Jurkat, Clone E6-1 (cell line): ENCODE data around the gene F2.
"Not testable (repeated sequence)": the region's sequence is repeated elsewhere in the genome, so short reads cannot be mapped to it uniquely, and the experiment has no call there.

Experiments used
- DNase-seq: peaks from one replicate; pipeline ENCODE4 v3.0.0-alpha.2; 2011; ENCODE audit warnings: low read depth, low spot score
- H3K4me3 ChIP-seq: 2 replicates; pipeline ENCODE4 v1.5.1; 2011; ENCODE audit warnings: mild to moderate bottlenecking, low read length, control low read depth, moderate library complexity

Gene F2

DNA sequence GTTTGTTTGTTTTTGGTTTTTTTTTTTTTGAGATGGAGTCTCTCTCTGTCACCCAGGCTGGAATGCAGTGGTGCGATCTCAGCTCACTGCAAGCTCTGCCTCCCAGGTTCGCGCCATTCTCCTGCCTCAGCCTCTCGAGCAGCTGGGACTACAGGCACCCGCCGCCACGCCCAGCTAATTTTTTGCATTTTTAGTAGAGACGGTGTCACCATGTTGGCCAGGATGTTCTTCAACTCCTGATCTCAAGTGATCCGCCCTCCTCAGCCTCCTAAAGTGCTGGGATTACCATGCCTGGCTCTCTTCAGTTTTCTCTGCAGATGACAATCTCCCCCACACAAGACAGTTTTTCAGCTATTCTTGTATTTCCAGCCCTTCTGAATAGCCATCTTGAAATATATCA, 9.7 kb upstream of the F2 start:
- DNase-seq, H3K4me3 ChIP-seq: not testable (repeated sequence)

DNA sequence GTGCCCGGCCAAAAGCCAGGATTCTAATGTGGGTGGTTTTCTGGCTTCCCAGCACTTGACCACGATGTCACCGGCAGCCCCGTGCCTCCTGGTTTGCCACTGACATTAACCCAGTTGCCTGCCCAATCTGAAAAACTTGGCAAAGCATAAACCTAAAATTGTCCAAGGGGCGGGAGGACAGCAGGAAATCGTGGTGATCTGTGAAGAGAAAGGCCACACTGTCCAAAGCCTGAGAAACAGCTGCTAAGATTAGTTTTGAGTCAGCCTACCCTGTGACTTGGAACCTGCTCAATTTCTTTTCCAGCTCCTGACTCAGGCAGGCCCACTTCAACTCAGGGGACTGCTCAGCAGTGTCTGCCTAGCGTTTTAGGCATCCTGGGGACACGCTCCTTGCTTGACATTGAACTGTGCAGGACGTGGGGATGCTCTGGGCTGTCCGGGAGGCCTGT, 8.2 kb upstream of the F2 start:
- no peak for DNase-seq
- H3K4me3 ChIP-seq, result no peak overlapping the region

DNA sequence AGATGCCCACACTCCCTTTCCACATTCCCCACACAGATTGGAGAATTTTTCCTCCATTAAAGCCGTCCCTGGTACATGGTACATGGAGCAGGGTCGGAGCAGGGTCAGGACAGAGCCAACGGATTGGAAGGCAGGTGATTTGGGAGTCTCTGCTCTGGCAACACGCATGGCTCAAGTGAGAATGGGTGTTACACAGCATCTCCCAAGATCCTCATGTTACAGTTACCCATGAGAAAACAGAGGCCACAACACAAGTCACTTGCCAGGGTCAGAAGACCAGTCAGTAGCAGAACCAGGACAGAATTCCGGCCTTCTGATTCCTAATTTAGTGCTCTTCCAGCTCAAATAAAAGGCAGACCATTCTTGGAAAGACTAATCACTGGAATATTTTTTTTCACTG, 7.7 kb upstream of the F2 start:
- H3K4me3 ChIP-seq, result no peak overlapping the region
- no peak for DNase-seq

- H3K4me3 ChIP-seq, result no peak overlapping the region
- DNase-seq, result no peak
These were observed 6.0 kb upstream of the F2 start for GRCh38 chr11:46712874-46713576.

DNA sequence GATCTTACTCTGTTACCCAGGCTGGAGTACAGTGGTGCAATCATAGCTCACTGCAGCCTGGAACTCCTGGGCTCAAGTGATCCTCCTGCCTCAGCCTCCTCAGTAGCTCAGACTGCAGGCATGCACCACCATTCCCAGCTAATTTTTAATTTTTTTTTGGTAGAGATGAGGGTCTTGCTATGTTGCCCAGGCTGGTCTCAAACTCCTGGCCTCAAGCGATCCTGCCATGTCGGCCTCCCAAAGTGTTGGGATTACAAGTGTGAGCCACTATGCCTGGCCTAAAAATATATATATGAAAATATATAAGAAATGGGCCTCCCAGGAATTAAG, 1.2 kb upstream of the F2 start:
- DNase-seq, H3K4me3 ChIP-seq: not testable (repeated sequence)

DNA sequence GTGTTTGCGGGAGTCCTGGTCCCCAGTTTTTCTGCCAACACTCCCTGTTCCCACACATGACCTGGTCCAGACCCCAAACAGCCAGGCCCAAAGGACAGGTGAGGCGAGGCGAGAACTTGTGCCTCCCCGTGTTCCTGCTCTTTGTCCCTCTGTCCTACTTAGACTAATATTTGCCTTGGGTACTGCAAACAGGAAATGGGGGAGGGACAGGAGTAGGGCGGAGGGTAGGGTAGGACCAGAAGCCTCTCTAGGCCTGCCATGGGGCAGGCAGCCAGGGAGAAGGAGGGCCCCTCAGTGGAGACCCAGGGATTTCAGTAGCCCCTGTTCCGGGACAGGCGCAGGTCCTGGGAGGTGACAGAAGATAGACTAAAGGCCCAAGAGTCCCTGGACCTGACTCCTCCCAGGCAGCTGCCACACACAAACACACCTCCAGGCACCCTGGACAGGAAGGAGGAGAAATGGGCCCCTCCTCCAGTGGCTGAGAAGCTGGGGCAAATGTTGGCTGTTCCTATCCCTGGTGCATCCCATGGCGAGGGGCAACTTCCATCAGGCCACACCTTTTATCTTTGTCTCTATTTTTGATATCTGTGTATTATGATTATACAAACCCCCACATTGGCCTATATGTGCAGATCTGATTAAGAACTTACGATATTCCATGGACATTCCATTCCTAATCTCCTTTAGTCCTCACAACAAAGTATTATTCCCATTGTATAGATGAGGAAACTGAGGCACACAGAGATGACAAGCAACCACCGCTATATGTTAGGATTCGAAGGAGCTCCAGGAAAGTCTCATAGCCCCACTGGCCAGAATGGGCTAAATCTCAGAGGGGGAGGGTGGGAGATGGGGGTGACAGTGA, 626 bp upstream of the F2 start:
- H3K4me3 ChIP-seq, result no peak overlapping the region
- no peak for DNase-seq

DNA sequence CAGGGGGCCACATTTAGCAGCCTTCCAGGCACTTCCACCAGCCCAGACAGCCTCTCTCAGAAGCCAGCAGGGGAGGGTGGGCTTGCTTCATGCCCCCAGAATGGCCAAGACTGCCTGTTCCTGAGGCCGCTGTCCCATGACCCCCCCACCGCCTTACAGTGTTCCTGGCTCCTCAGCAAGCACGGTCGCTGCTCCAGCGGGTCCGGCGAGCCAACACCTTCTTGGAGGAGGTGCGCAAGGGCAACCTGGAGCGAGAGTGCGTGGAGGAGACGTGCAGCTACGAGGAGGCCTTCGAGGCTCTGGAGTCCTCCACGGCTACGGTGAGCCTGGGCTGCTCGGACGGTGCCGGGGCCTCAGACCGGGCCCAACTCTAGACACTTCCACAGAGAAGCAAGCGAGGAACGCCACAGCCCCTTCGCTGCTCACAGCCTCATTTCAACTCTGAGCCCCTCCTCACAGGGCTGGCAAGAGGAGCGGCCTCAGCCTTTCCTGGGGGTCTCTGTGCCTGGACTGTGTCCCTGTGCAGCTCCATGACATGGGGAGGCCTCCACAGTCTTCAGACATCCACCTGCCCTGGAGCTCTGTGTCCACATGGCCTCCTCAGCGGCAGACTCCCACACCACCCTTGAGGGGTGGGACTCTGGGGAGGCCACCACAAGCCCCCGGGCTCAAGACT, 668 bp downstream of the F2 start:
- DNase-seq, result no peak
- no peak overlapping the region for H3K4me3 ChIP-seq

- no peak overlapping the region for H3K4me3 ChIP-seq
- no peak for DNase-seq
These were observed 2.3 kb downstream of the F2 start for GRCh38 chr11:46721286-46721685.

DNA sequence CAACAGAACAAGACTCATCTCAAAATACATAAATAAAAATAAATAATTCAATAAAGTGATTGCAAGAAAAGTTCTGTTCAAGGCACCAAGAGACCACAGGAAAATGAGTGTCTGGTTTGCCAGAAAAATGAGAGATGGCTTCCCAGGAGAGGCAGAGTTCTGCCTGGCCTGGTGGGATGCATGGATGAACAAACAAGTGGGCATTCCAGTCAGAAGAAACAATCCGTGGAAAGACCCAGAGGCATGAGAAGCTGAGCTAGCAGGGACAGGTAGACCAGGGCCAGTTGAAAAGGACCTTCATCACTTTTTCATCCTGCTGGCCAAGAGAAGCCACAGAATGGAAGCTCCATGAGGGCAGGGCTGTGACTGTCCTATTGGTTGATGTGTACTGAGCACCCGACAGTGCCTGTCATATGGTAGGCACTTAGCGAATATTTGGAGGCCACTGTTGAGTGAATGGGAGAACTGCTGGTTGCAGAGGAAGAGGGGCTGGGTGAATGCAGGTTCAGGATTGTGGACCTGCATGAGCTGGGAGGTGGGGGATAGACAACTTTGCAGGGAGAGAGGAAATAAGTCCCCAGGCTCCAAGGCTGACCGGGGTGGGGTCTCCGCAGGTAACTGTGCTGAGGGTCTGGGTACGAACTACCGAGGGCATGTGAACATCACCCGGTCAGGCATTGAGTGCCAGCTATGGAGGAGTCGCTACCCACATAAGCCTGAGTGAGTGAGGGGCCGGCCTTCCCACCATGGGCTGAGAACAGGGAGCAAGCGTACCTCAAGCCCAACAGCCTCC, 3.7 kb downstream of the F2 start:
- no peak overlapping the region for H3K4me3 ChIP-seq
- DNase-seq, result no peak

DNA sequence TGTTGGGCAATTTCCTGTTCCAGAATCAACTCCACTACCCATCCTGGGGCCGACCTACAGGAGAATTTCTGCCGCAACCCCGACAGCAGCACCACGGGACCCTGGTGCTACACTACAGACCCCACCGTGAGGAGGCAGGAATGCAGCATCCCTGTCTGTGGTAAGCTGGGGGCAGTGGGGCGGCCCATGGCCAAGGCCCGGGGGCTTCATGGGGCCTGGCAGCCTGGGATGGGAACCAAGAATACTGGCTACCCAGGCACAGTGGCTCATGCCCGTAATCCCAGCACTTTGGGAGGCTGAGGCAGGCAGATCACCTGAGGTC, 4.3 kb downstream of the F2 start:
- H3K4me3 ChIP-seq, result no peak overlapping the region
- DNase-seq, result no peak

GRCh38 chr11:46724088-46724487, 5.1 kb downstream of the F2 start:
- no peak overlapping the region for H3K4me3 ChIP-seq
- DNase-seq, result no peak

DNA sequence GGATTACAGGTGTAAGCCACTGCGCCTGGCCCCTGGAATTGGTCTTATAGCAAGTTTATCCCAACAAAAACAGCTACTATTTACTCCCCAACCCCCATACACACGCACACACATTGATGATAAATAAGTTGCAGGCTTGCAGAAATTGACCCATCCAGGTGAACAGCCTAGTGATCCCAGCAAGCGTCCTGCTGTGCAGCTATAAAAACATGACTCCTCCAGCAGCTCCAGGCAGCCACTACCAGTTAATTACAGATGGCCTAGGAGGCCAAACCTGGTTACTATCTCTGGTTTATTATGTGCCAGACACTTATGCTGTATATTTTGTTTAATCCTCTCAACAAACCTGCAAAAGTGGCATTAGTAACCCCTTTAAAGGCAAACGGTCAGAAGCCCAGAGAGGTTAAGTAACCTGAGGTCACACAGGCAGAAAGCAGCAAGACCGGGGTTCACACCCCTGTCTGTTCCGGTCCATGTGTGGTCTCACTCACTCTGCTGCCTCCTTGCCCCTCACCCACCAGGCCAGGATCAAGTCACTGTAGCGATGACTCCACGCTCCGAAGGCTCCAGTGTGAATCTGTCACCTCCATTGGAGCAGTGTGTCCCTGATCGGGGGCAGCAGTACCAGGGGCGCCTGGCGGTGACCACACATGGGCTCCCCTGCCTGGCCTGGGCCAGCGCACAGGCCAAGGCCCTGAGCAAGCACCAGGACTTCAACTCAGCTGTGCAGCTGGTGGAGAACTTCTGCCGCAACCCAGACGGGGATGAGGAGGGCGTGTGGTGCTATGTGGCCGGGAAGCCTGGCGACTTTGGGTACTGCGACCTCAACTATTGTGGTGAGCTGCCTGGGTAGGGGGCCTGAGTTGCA, 6.6 kb downstream of the F2 start:
- no peak for DNase-seq
- H3K4me3 ChIP-seq, result no peak overlapping the region

GRCh38 chr11:46726206-46726862, 7.3 kb downstream of the F2 start:
- H3K4me3 ChIP-seq, result no peak overlapping the region
- DNase-seq, result no peak

DNA sequence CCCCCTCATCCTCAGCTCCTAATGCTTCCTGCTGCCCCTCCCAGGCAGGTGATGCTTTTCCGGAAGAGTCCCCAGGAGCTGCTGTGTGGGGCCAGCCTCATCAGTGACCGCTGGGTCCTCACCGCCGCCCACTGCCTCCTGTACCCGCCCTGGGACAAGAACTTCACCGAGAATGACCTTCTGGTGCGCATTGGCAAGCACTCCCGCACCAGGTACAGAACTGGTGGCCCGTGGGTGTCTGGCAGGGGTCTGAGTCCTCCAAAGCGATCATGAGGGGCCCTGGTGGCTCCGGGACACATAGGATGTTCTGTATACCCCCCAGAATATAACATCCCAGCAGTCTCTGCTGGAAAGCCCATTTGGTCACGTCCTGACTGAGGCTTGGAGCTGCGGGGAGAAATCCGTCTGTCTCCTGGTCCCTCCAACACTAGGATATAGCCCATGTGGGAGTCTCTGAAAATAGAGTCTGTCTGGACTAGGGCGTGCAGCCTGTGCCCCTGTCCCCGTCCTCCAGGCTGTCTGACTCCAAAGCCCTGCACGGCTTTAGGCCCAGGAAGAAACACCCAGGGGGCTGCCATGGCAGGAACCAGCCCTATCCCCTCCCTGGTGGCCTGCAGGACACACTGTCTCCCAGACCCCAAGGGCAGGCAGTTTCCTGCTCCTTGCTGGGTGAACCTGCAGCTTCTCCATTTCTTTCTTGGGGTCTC, 9.1 kb downstream of the F2 start:
- no peak overlapping the region for H3K4me3 ChIP-seq
- DNase-seq, result no peak

GRCh38 chr11:46728659-46729040, 9.6 kb downstream of the F2 start:
- no peak for DNase-seq
- H3K4me3 ChIP-seq, result no peak overlapping the region

DNA sequence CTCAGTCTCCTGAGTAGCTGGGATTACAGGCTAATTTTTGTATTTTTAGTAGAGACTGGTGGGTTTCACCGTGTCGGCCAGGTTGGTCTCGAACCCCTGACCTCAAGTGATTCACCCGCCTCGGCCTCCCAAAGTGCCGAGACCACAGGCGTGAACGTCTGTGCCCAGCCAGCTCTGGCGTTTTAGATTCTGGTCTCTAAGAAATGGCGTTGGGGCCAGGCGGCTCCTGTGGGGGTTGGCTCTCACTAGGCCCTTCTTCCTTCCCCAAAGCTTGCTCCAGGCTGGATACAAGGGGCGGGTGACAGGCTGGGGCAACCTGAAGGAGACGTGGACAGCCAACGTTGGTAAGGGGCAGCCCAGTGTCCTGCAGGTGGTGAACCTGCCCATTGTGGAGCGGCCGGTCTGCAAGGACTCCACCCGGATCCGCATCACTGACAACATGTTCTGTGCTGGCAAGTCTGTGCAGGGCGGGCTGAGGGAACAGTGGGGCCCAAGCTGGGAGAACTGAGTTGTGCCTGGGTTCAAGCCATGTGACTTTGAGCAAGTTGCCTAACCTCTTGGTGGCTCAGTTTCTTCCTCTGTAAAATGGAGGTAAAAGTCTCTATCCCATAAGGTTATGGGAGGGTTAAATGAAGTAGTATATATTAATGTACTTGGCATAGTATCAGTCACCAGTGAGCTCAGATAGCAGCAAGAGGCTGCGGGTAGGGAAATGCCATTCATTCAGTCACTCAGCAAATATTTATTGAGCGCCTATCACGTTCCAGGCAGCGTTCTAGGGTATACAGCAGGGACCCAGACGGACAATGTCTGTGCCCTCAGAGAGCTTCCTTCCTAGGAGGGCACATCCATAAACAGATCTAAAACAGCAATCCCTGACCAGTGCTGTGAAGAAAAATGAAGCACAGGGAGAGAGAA, 10.4 kb downstream of the F2 start:
- no peak for DNase-seq
- no peak overlapping the region for H3K4me3 ChIP-seq

- DNase-seq, result no peak
- no peak overlapping the region for H3K4me3 ChIP-seq
These were observed 12.5 kb downstream of the F2 start for GRCh38 chr11:46731545-46731944.
